Trophoblast cell (in vitro differentiated cells and primary cell): ENCODE results near the gene POLR3G.

Experiments used
- DNase-seq, 2 donors: peaks; one replicate each; pipeline ENCODE4 v3.0.0-alpha.2; 2016
- H2AFZ ChIP-seq: 2 replicates; pipeline ENCODE4 v1.6.1; 2013; ENCODE audit warnings: low read length, moderate library complexity, mild to moderate bottlenecking; ENCODE audit not compliant: insufficient read depth, poor library complexity
- H2AK5ac ChIP-seq: 2 replicates; pipeline ENCODE4 v1.6.1; 2013; ENCODE audit warnings: mild to moderate bottlenecking, low read length
- H2BK120ac ChIP-seq: 2 replicates; pipeline ENCODE4 v1.6.1; 2013; ENCODE audit warnings: low read length, mild to moderate bottlenecking, moderate library complexity; ENCODE audit not compliant: insufficient read depth, poor library complexity
- H2BK12ac ChIP-seq: 2 replicates; pipeline ENCODE4 v1.6.1; 2013; ENCODE audit warnings: mild to moderate bottlenecking, low read length, moderate library complexity
- H2BK5ac ChIP-seq: 2 replicates; pipeline ENCODE4 v1.6.1; 2013; ENCODE audit warnings: low read length, low read depth, moderate library complexity, mild to moderate bottlenecking; ENCODE audit not compliant: poor library complexity
- H3K14ac ChIP-seq: 2 replicates; pipeline ENCODE4 v1.6.1; 2013; ENCODE audit warnings: mild to moderate bottlenecking, low read length
- H3K18ac ChIP-seq: 2 replicates; pipeline ENCODE4 v1.6.1; 2013; ENCODE audit warnings: mild to moderate bottlenecking, low read length
- H3K23ac ChIP-seq: 2 replicates; pipeline ENCODE4 v1.6.1; 2013; ENCODE audit warnings: low read length
- H3K27ac ChIP-seq: 2 replicates; pipeline ENCODE4 v1.5.1; 2013; ENCODE audit warnings: low read depth, mild to moderate bottlenecking, inconsistent platforms, low read length, moderate library complexity
- H3K27me3 ChIP-seq: 2 replicates; pipeline ENCODE4 v1.6.1; 2013; ENCODE audit warnings: inconsistent platforms, mild to moderate bottlenecking, low read length, moderate library complexity; ENCODE audit not compliant: insufficient read depth
- H3K36me3 ChIP-seq, 2 experiments: 1 replicate in 1 of 2; 2 replicates in 1 of 2; pipeline ENCODE4 v1.6.1; 2013; ENCODE audit warnings: low read length in 2 of 2, mild to moderate bottlenecking in 2 of 2, moderate library complexity in 1 of 2; ENCODE audit not compliant: insufficient read depth in 2 of 2, control insufficient read depth in 1 of 2
- H3K4ac ChIP-seq: 2 replicates; pipeline ENCODE4 v1.6.1; 2013; ENCODE audit warnings: low read depth, mild to moderate bottlenecking, low read length, moderate library complexity
- H3K4me1 ChIP-seq, 2 experiments: 1 replicate in 1 of 2; 2 replicates in 1 of 2; pipeline ENCODE4 v1.6.1; 2013; ENCODE audit warnings: low read length in 2 of 2, mild to moderate bottlenecking in 2 of 2, moderate library complexity in 1 of 2; ENCODE audit not compliant: insufficient read depth in 2 of 2, control insufficient read depth in 1 of 2
- H3K4me2 ChIP-seq: 2 replicates; pipeline ENCODE4 v1.6.1; 2013; ENCODE audit warnings: inconsistent platforms, mild to moderate bottlenecking, low read length, moderate library complexity
- H3K4me3 ChIP-seq: 2 replicates; pipeline ENCODE4 v1.5.1; 2013; ENCODE audit warnings: mild to moderate bottlenecking, low read depth, low read length, inconsistent platforms
- H3K79me1 ChIP-seq: one replicate; pipeline ENCODE4 v1.6.1; 2013; ENCODE audit warnings: low read length
- H3K79me2 ChIP-seq: 2 replicates; pipeline ENCODE4 v1.6.1; 2013; ENCODE audit warnings: low read length, mild to moderate bottlenecking; ENCODE audit not compliant: control insufficient read depth, insufficient read depth, poor library complexity
- H3K9ac ChIP-seq: 2 replicates; pipeline ENCODE4 v1.6.1; 2013; ENCODE audit warnings: mild to moderate bottlenecking, low read length
- H3K9me3 ChIP-seq: 2 replicates; pipeline ENCODE4 v1.6.1; 2013; ENCODE audit warnings: low read depth, mild to moderate bottlenecking, control low read depth, inconsistent platforms, low read length; ENCODE audit not compliant: insufficient read depth
- H4K12ac ChIP-seq: 2 replicates; pipeline ENCODE4 v1.6.1; 2013; ENCODE audit warnings: low read depth, mild to moderate bottlenecking, low read length, moderate library complexity
- H4K8ac ChIP-seq: 2 replicates; pipeline ENCODE4 v1.6.1; 2013; ENCODE audit warnings: low read depth, mild to moderate bottlenecking, low read length, moderate library complexity
- H4K91ac ChIP-seq: one replicate; pipeline ENCODE4 v1.6.1; 2013; ENCODE audit warnings: low read depth, mild to moderate bottlenecking, low read length, moderate library complexity
- WGBS: extraction: QIAGEN DNeasy Blood & Tissue Kit; methylation state at CpG from one replicate; pipeline ENCODE4 v1.1.7; 2013; ENCODE audit warnings: missing lambda C conversion rate; ENCODE audit not compliant: insufficient read length, insufficient coverage; ENCODE audit errors: extremely low coverage; 5-methylcytosine and 5-hydroxymethylcytosine counted together

The POLR3G gene

GRCh38 chr5:90560771-90561170 is 86.1 kb downstream of the POLR3G start:
- Histone ChIP-seq H2BK120ac (no peak overlapping the region), H3K4me3 (no peak overlapping the region), H3K14ac (no peak overlapping the region), H3K9me3 (no peaks in the 10 kb centered on the region), H2BK12ac (no peak overlapping the region), H3K27me3 (no peaks in the 10 kb centered on the region), H3K18ac (no peak overlapping the region), H2AFZ (no peak overlapping the region), H2BK5ac (no peak overlapping the region), H3K36me3 (no peaks in the 10 kb centered on the region), H3K4me1 (peaks cover 0 to 2% of the 10 kb centered on the region in 2 experiments), H3K9ac (no peak overlapping the region), H3K4me2 (no peak overlapping the region), H2AK5ac (no peak overlapping the region), H3K23ac (no peak overlapping the region), H3K79me1 (no peaks in the 10 kb centered on the region), H4K8ac (no peak overlapping the region), H3K27ac (no peak overlapping the region), H4K12ac (no peak overlapping the region), H4K91ac (no peak overlapping the region), H3K79me2 (no peaks in the 10 kb centered on the region), H3K4ac (no peak overlapping the region)
- no CpG with 5 or more reads among the region's 2 CpGs for WGBS
- no peak for DNase-seq

GRCh38 chr5:90561766-90562165 is 87.1 kb downstream of the POLR3G start:
- no peak overlapping the region for H2AK5ac ChIP-seq
- H3K4ac ChIP-seq: no peak overlapping the region
- H2BK120ac ChIP-seq: no peak overlapping the region
- H3K27ac ChIP-seq: no peak overlapping the region
- H3K23ac ChIP-seq: no peak overlapping the region
- H3K79me2 ChIP-seq: no peaks in the 10 kb centered on the region
- H4K91ac ChIP-seq: no peak overlapping the region
- H3K18ac ChIP-seq: no peak overlapping the region
- no peak overlapping the region for H2BK12ac ChIP-seq
- H3K79me1 ChIP-seq: no peaks in the 10 kb centered on the region
- H3K9ac ChIP-seq: no peak overlapping the region
- no peak for DNase-seq
- no peaks in the 10 kb centered on the region for H3K36me3 ChIP-seq
- H3K27me3 ChIP-seq: no peaks in the 10 kb centered on the region
- H3K14ac ChIP-seq: no peak overlapping the region
- no peak overlapping the region for H3K4me3 ChIP-seq
- H4K8ac ChIP-seq: no peak overlapping the region
- H3K4me2 ChIP-seq: no peak overlapping the region
- H4K12ac ChIP-seq: no peak overlapping the region
- H3K9me3 ChIP-seq: no peaks in the 10 kb centered on the region
- no peak overlapping the region for H2BK5ac ChIP-seq
- H3K4me1 ChIP-seq: peaks cover 0 to 2% of the 10 kb centered on the region in 2 experiments
- H2AFZ ChIP-seq: no peak overlapping the region
- WGBS: no CpG with 5 or more reads among the region's 1 CpG

GRCh38 chr5:90562341-90562740 is 87.7 kb downstream of the POLR3G start:
- no peak overlapping the region for H3K4me2 ChIP-seq
- H3K4ac ChIP-seq: no peak overlapping the region
- no peaks in the 10 kb centered on the region for H3K79me2 ChIP-seq
- H3K4me3 ChIP-seq: no peak overlapping the region
- H2AFZ ChIP-seq: no peak overlapping the region
- H2BK12ac ChIP-seq: no peak overlapping the region
- no peaks in the 10 kb centered on the region for H3K79me1 ChIP-seq
- no peak overlapping the region for H4K12ac ChIP-seq
- H4K91ac ChIP-seq: no peak overlapping the region
- no peak overlapping the region for H3K23ac ChIP-seq
- H3K9ac ChIP-seq: no peak overlapping the region
- no peak overlapping the region for H3K14ac ChIP-seq
- no peak overlapping the region for H3K18ac ChIP-seq
- H3K36me3 ChIP-seq: no peaks in the 10 kb centered on the region
- no peaks in the 10 kb centered on the region for H3K27me3 ChIP-seq
- no peak overlapping the region for H3K27ac ChIP-seq
- H3K4me1 ChIP-seq: peaks cover 0 to 2% of the 10 kb centered on the region in 2 experiments
- no peak overlapping the region for H2BK5ac ChIP-seq
- H3K9me3 ChIP-seq: no peaks in the 10 kb centered on the region
- no CpG with 5 or more reads among the region's 5 CpGs for WGBS
- no peak for DNase-seq
- no peak overlapping the region for H2BK120ac ChIP-seq
- no peak overlapping the region for H4K8ac ChIP-seq
- H2AK5ac ChIP-seq: no peak overlapping the region

GRCh38 chr5:90563108-90563507 is 88.4 kb downstream of the POLR3G start:
- Histone ChIP-seq H3K4me1 (peaks cover 0 to 2% of the 10 kb centered on the region in 2 experiments), H4K12ac (no peak overlapping the region), H3K4me2 (no peak overlapping the region), H2AK5ac (no peak overlapping the region), H3K14ac (no peak overlapping the region), H3K9ac (no peak overlapping the region), H2BK5ac (no peak overlapping the region), H3K27me3 (no peaks in the 10 kb centered on the region), H2BK12ac (no peak overlapping the region), H3K4ac (no peak overlapping the region), H3K9me3 (no peaks in the 10 kb centered on the region), H2BK120ac (no peak overlapping the region), H4K8ac (no peak overlapping the region), H4K91ac (no peak overlapping the region), H3K36me3 (no peaks in the 10 kb centered on the region), H3K79me2 (no peaks in the 10 kb centered on the region), H3K23ac (no peak overlapping the region), H3K27ac (no peak overlapping the region), H3K4me3 (no peak overlapping the region), H2AFZ (no peak overlapping the region), H3K18ac (no peak overlapping the region), H3K79me1 (no peaks in the 10 kb centered on the region)
- no peak for DNase-seq
- no CpG with 5 or more reads among the region's 1 CpG for WGBS
